Activated CD4-positive, alpha-beta T cell treated with anti-CD3 and anti-CD28 coated beads for 1 hour (primary cell): ENCODE results near the gene MUC12.
"Not testable (repeated sequence)": the region's sequence is repeated elsewhere in the genome, so short reads cannot be mapped to it uniquely, and the experiment has no call there.

Source experiments
- DNase-seq: peaks from one replicate; pipeline ENCODE4 v3.0.0-alpha.2; 2020

The MUC12 gene

DNA sequence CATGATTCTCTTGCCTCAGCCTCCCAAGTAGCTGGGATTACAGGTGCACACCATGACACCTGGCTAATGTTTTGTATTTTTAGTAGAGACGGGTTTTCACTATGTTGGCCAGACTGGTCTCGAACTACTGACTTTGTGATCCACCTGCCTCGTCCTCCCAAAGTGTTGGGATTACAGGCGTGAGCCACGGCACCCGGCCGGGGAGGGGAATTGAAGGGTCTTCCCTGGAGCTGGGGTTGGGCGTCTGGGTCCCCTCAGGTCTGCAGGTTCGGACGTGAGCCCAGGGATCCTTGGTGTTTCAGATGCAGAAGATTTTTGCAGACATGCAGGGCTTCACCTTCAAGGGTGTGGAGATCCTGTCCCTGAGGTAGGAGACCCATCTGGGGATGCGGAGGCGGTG is 6.0 kb upstream of the MUC12 start:
- DNase-seq: no peak

DNA sequence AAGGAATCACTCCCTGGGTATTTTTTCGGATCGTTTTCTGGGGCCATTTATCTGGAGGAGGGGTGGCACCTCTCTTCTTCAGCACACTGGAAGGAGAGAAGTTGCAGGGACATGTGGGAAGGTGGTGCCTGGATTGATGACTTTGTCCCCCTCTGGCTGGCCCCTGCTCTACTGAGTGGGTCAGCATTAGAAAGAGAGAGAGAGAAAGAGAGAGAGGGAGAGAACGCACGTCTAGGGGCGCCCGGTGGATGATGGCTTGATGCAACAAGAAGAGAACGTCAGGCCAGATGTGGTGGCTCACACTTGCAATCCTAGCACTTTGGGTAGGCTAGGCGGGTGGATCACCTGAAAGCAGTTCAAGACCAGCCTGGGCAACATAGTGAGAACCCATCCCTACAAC is 5.5 kb upstream of the MUC12 start:
- DNase-seq: no peak

DNA sequence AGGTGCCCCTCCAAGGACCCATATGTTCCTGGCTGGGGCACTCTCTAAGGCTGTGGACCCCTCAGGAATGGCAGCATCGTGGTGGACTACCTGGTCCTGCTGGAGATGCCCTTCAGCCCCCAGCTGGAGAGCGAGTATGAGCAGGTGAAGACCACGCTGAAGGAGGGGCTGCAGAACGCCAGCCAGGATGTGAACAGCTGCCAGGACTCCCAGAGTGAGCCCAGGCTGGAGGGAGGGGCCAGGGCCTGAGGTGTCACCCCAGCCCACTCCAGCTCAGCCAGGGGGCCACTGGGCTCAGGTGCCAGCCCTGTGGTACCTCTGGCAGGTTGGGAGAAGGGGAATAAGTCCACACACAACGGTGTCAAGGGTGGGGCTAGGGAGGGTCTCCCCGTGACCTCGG is 4.7 kb upstream of the MUC12 start:
- DNase-seq: no peak

DNA sequence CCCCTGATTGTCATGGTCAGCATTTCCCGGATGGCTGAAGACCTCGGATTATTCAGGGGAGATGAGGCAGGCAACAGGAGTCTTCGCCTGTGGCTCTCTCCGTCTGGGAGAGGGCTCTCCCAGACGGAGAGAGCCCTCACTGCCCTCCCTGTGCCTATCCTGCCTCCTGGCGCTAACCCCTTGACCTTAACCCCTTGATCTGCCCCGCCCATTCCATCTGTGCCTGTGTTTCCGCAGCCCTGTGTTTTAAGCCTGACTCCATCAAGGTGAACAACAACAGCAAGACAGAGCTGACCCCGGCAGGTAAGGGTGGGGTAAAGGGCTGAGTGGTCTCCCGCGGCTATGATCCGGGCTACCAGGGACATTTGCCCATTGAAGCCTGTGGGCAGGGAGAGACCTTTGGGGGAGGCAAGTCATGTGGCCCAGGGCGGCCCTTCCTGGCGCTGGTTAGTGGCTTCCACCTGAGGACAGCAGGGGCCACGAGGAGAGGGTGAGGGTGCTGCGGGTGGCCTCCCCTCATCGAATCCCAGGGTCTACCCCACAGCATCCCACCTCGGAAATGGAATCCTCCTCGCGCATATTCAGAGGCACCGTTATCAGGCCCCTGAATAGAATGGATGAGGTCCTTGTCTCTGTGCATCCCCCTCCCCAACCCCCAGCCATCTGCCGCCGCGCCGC is 4.2 kb upstream of the MUC12 start:
- no peak for DNase-seq

DNA sequence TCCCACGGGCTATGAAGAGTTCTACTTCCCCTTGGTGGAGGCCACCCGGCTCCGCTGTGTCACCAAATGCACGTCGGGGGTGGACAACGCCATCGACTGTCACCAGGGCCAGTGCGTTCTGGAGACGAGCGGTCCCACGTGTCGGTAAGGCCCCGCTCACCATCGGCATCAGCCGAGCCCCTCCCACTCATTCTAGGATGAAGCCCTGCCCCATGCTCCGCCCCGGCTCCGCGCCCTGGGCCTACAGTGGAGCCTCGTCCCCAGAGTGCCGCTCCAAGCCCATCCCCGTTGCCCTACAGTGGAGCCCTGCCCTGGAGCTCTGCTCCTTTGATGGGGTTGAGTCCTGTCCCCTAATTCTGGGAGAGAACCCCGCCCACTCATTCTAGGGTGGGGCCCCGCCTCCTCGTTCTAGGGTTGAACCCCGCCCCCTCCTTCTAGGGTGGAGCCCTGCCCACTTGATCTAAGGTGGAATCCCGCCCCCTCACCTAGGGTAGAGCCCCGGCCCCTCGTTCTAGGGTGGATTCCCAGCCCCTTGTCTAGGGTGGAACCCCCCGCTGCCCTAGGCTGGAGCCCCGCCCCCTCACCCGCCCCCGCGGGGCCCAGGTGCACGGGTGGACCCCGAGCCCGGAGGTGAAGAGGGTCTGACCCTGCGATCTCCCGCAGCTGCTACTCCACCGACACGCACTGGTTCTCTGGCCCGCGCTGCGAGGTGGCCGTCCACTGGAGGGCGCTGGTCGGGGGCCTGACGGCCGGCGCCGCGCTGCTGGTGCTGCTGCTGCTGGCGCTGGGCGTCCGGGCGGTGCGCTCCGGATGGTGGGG is 3.4 kb upstream of the MUC12 start:
- DNase-seq: peak; percentile 55

DNA sequence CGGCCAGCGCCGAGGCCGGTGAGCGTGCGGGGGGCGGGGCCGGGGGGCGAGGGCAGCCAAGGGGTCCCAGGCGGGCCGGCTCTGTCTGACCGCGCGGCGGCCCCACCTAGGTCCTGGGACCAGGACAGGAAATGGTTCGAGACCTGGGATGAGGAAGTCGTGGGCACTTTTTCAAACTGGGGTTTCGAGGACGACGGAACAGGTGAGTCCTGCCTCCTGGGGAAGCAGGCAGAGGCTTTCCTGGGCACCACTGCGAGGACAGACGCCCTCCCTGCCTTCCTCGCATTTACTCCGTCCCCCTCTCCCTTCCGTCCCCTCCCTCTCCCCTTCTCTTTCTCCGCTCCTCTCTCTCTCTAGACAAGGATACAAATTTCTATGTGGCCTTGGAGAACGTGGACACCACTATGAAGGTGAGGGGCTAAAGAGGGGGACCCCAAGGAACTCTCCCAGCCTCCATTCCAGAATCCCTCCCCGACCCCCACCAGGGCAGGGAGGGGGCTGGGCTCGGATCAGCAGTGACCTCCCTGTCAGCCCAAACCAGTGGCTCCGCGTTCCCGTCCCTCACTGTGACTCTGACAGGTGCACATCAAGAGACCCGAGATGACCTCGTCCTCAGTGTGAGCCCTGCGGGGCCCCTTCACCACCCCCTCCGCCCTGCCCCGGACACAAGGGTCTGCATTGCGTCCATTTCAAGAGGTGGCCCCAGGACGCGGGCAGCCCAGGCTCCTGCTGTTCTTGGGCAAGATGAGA is 2.6 kb upstream of the MUC12 start:
- DNase-seq: no peak

DNA sequence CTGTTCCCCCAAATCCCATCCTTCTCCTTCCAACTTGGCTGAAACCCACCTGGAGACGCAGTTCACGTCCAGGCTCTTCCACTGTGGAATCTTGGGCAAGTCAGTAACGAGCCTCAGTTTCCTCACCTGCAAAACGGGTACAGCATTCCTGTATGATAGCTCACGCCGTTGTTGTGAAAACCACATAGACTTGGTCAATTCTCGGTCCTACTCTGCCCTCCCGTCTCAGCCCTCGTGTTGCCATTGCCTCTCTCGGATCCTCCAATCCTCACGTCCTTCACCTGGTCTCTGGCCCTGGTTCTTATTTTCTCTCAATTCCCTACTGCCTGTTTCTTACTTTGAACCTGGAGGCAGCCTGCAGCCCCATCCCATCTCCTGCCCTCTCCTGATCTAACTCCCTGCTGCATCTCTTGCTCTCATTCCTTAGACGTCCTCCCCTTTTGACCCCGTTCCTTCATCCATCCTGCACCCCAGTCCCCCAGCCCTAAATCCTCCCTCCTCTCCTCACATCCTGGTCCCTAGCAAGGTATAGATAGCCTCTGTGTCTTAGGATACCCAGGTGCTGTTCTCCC is 2.0 kb upstream of the MUC12 start:
- DNase-seq: no peak

DNA sequence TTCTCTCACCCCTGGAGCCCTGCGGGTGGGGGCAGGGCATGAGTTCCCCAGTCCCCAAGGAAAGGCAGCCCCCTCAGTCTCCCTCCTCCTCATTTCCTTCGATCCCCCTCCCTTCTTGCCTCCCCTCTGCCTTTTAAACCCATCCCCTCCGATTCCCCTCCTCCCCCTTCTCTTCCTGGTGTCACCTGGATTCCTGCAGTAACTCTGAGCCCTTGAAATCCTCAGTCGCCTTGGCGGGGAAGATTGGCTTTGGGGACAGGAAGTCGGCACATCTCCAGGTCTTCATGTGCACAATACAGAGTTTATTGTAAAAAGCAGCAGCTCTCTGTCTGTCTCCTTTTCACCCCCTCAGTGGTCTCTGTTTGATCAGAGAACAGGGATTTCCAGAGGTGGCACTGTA is 1.3 kb upstream of the MUC12 start:
- no peak for DNase-seq

DNA sequence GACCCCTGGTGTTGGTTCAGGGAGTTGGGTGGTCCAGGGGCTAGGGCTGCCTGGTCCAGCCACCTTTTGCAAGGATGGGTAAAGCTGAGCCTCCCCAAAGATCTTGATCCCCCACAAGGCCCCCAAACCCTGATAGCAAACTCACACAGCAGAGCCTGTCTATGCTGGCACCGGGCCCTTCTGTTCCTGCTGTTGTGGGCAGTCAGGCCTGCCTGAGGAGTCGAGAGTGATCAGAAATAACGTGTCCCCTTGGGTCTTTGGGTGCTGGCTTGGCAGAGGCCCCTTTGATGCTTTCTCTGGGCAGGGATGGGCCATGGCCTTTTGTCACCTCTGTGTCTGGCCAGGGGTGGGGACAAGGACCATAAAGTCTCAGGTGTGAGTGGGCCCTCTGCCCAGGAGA is 715 bp upstream of the MUC12 start:
- no peak for DNase-seq

DNA sequence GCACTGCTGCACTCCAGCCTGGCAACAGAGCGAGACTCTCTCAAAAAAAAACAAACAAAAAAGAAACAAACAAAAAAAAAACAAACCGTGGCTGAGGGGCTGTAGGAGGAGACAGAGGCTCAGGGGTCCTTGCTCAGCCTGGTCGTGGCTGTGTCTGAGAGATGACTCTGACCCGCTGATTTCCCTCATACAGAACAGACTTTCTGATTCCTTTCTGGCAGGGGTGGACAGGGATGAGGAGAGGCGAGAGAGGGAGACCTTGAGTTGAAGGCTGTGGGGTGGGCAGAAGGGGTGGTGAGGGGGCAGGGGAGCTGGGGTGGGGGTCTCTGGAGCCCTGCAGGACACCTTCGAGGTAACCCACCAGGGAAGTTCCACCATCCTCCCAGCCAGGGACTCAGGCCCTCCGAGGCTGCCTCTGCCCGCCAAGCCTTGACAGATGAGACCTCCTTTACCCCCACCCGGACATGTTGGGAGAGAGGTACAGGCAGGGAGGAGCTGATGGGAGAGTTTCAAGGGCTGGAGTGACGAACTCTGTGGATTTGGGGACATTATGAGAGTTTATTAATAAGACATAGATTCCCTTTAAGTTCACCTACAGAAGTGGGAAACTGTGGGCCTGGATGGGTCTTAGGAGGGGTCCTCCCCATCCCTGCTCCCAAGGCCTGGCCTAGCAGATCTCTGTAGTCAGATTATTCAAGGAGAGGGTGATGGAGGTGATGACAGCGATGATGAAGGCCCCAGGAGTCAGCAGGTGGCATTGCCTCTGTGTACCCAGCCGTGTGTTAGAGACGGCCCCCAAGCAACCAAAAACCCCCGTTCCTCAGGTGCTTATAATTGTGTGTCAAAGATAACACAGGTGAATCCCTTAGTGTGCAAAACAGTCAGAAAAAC is 2.0 kb downstream of the MUC12 start:
- no peak for DNase-seq

DNA sequence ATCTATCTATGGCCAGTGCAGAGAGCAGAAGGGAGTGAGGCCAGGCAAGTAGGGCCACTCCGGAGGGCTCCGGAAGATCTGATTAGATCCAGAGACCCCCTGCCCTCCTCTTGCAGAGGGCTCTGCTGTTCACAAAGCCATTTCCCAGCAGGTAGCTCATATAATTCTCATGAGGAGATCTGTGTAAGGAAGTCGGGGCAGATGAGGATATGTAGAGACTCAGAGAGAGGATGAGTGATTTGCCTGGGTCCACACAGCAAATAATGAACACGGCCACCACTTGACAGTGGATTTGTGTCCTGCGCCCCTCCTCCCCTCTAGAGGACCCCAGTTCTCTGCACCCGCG is 2.6 kb downstream of the MUC12 start:
- DNase-seq: no peak

DNA sequence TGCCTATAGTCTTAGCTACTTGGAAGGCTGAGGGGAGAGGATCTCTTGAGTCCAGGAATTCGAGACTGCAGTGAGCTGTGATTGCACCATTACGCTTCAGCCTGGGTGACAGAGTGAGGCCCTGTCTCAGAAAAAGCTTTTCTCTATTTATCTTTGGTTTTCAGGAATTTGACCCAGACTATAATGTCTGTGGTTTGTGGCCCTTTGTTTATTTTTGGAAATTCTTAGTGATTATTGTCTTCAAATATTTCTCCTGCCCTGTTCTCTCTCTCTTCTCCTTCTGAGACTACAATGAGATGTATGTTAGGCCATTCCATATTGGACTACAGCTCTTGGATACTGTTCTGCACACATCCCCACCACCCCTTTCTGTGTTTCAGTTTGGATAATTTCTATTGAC is 4.7 kb downstream of the MUC12 start:
- DNase-seq: no peak

DNA sequence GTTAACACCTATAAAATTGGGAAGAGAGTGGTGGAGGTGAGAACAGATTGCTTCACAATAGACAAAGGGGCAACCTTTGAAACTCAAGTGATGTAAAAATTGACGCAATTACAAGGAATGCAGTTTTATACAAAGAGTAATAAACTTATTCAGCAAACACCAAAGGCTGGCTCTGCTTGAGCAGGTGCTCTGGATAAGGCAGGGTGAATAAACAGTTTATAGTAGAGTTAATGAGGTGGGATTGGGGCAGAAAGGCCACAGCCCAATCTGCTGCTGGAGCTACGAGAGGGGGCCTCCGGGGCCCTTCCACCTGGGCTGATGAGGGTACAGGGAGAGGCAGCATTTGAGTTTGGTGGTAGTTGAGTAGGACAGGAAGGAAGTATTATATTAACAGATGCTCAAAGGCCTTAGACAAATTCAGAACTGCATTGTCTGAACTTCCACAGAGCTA is 6.0 kb downstream of the MUC12 start:
- no peak for DNase-seq

DNA sequence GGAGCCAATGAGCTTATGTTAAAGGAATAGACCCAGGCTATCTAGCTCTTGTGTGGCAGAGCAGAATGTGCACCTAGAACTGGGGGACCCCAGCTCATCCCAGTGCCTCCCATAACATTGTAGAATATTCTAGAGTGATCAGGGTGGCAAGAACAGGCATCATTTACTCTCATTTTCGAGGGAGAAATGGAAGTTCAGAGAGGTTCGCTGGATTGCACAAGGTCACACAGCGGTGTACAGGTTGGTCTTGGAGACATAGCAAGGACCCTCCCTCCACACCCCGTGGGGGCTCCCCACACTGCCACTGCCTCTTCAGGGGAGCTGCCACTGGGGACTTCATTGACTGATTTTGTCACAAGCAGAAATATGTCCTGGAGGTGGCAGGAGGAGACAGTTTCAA is 8.9 kb downstream of the MUC12 start:
- no peak for DNase-seq

DNA sequence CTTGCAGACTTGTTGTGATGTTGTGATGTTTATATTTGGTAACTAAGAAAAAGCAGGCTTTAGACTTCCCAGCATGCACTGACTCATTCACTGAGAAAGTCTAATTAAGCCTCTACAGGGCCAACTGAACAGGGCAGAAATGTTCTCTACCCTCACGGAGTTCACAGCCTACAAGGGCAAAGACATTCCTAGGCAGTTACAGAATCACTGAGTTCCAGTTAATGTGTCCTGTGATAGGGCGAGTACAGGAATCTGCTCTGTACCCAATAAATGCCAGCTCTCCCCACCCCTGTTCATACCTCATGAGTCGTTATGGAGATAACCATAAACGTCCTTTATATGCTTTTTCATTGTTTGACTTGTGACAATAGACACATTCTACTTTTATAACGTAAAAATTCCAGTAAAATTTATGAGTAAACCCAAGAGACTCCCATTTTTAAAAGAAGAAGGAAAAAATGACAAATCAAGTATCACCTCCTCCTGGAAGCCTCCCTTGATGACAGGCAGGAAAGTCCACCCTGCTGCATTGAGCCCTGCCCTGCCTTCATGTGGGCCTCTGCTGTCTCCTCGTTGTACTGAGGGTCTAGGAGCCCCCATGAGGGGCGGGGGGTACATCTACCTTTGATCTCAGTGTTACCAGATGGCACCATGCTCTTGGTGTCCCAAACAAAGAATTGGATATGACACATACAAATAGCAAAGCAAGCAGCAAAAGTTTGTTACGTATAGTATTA is 14.3 kb downstream of the MUC12 start:
- no peak for DNase-seq

DNA sequence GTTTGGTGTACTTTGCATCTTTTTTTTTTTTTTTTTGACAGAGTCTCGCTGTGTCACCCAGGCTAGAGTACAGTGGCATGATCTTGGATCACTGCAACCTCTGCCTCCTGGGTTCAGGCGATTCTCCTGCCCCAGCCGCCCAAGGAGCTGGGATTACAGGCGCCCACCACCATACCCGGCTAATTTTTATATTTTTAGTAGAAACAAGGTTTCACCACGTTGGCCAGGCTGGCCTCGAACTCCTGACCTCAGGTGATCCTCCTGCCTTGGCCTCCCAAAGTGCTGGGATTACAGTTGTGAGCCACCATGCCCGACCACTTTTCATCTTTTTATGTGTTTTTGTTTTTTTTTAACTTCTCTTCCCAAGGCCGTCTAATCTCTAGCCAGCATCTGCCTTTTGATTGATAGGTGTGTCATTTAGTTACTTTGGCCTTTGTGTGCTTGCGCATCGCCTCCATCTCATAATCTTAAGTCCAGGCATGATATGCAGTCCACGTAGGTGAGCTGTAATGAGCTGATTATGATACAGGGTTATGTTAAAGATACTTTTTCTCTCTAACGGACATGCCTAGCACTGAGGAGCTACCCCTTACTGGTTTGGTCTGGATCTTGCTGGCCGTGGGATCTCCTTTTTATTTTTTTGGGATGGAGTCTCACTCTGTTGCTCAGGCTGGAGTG is 15.0 kb downstream of the MUC12 start:
- DNase-seq: not testable (repeated sequence)

DNA sequence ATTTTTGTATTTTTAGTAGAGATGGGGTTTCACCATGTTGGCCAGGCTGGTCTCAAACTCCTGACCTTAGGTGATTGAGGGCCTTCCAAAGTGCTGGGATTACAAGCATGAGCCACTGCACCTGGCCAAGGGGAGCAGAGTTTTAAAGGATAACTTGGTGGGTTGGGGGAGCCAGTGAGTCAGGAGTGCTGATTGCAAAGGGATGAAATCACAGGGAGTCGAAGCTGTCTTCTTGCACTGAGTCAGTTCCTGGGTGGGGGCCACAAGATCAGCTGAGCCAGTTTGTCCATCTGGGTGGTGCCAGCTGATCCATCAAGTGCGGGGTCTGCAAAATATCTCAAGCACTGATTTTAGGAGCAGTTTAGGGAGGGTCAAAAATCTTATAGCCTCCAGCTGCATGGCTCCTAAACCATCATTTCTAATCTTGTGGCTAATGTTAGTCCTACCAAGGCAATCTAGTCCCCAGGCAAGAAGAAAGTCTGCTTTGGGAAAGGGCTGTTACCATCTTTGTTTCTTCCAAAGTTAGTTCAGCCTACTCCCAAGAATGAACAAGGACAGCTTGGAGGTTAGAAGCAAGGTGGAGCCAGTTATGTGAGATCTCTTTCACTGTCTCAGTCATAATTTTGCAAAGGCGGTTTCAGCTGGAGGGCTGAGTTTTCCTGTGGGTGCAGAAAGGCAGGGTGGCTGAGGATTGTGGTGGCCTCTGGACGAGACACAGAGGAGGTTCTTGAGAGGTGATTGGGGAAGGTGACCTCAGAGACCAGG is 15.8 kb downstream of the MUC12 start:
- not testable (repeated sequence) for DNase-seq

DNA sequence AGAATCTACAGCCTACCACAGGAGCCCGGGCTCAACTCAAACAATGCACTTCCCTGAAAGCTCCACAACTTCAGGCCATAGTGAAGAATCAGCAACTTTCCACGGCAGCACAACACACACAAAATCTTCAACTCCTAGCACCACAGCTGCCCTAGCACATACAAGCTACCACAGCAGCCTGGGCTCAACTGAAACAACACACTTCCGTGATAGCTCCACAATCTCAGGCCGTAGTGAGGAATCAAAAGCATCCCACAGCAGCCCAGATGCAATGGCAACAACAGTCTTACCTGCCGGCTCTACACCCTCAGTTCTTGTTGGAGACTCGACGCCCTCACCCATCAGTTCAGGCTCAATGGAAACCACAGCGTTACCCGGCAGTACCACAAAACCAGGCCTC is 22.3 kb downstream of the MUC12 start:
- no peak for DNase-seq

DNA sequence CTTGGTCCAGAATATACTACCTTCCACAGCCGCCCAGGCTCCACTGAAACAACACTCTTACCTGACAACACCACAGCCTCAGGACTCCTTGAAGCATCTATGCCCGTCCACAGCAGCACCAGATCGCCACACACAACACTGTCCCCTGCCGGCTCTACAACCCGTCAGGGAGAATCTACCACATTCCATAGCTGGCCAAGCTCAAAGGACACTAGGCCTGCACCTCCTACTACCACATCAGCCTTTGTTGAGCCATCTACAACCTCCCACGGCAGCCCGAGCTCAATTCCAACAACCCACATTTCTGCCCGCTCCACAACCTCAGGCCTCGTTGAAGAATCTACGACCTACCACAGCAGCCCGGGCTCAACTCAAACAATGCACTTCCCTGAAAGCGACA is 22.9 kb downstream of the MUC12 start:
- not testable (repeated sequence) for DNase-seq

DNA sequence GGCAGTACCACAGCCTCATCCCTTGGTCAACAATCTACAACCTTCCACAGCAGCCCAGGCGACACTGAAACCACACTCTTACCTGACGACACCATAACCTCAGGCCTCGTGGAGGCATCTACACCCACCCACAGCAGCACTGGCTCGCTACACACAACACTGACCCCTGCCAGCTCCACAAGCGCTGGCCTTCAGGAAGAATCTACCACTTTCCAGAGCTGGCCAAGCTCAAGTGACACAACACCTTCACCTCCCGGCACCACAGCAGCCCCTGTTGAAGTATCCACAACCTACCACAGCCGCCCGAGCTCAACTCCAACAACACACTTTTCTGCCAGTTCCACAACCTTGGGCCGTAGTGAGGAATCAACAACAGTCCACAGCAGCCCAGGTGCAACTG is 25.3 kb downstream of the MUC12 start:
- DNase-seq: not testable (repeated sequence)
